IMR-90 (cell line): ENCODE data around the gene FAT2. TPM values are rescaled to one million over a fixed set of nuclear protein-coding genes. Genes with fewer than 3 reads are reported as not detected.

ENCODE experiments used
- ATAC-seq: fragments of 200-7000 bp; cut with Tn5 transposase; 2 replicates; pipeline ENCODE4 v1.9.1; 2020; ENCODE audit warnings: low read depth, mild to moderate bottlenecking, moderate library complexity
- BruUV-seq: library from RNA; stranded (reverse); fragments of 400-500 nt; replicated peaks from 2 replicates; lab custom pipeline; 2021; lab: Mats Ljungman, UMichigan
- CTCF ChIA-PET: fragments of 300-600 bp; formaldehyde crosslinking; extraction: SDS; loops from one replicate; lab custom pipeline; 2021; ENCODE audit warnings: antibody characterized with exemption; lab: Yijun Ruan, JAX
- POLR2A ChIA-PET: fragments of 300-600 bp; sonication (Branson Sonifier 250); formaldehyde crosslinking; loops from one replicate; lab custom pipeline; 2022; ENCODE audit warnings: antibody characterized with exemption; ENCODE audit not compliant: unreplicated experiment; lab: Charles Lee
- DNase-seq: peaks from one replicate; pipeline ENCODE4 v3.0.0; 2013
- H2AFZ ChIP-seq: replicated peaks from 2 replicates; pipeline ENCODE3; 2013; ENCODE audit warnings: low read length, mild to moderate bottlenecking; ENCODE audit not compliant: poor library complexity
- H2AK5ac ChIP-seq: 2 replicates; pipeline ENCODE4 v1.6.1; 2013; ENCODE audit warnings: low read depth, low read length, inconsistent platforms
- H2AK9ac ChIP-seq: replicated peaks from 2 replicates; pipeline ENCODE3; 2013; ENCODE audit warnings: mild to moderate bottlenecking, low read depth, low read length, moderate library complexity; ENCODE audit not compliant: poor library complexity
- H2BK120ac ChIP-seq: 2 replicates; pipeline ENCODE4 v1.6.1; 2013; ENCODE audit warnings: low read depth, low read length, inconsistent platforms
- H2BK15ac ChIP-seq: 3 replicates; pipeline ENCODE4 v1.6.1; 2013; ENCODE audit warnings: low read depth, low read length, inconsistent platforms
- H2BK20ac ChIP-seq: 2 replicates; pipeline ENCODE4 v1.6.1; 2013; ENCODE audit warnings: low read depth, mild to moderate bottlenecking, inconsistent platforms, low read length, moderate library complexity
- H2BK5ac ChIP-seq: 2 replicates; pipeline ENCODE4 v1.6.1; 2013; ENCODE audit warnings: mild to moderate bottlenecking, low read depth, low read length, inconsistent platforms; ENCODE audit not compliant: poor library complexity, severe bottlenecking
- H3K14ac ChIP-seq: replicated peaks from 2 replicates; pipeline ENCODE4 v1.6.1; 2013; ENCODE audit warnings: low read depth, low read length, inconsistent platforms
- H3K18ac ChIP-seq: 2 replicates; pipeline ENCODE4 v1.6.1; 2013; ENCODE audit warnings: low read depth, low read length, control low read depth
- H3K23ac ChIP-seq: 2 replicates; pipeline ENCODE4 v1.6.1; 2013; ENCODE audit warnings: low read depth, low read length, inconsistent platforms
- H3K27ac ChIP-seq: 2 replicates; pipeline ENCODE4 v1.5.1; 2013; ENCODE audit warnings: mild to moderate bottlenecking, control low read depth, low read length; ENCODE audit not compliant: insufficient read depth
- H3K27me3 ChIP-seq: 2 replicates; pipeline ENCODE4 v1.6.1; 2013; ENCODE audit warnings: low read length; ENCODE audit not compliant: control insufficient read depth, insufficient read depth
- H3K36me3 ChIP-seq: 2 replicates; pipeline ENCODE4 v1.6.1; 2013; ENCODE audit warnings: low read length, mixed read lengths; ENCODE audit not compliant: control insufficient read depth, insufficient read depth
- H3K4ac ChIP-seq: 2 replicates; pipeline ENCODE4 v1.6.1; 2013; ENCODE audit warnings: low read depth, low read length, inconsistent platforms
- H3K4me1 ChIP-seq: 2 replicates; pipeline ENCODE4 v1.6.1; 2013; ENCODE audit warnings: low read length, mixed read lengths; ENCODE audit not compliant: control insufficient read depth, insufficient read depth
- H3K4me2 ChIP-seq: 2 replicates; pipeline ENCODE4 v1.6.1; 2013; ENCODE audit warnings: low read depth, mild to moderate bottlenecking, control low read depth, low read length, moderate library complexity
- H3K4me3 ChIP-seq: 2 replicates; pipeline ENCODE4 v1.5.1; 2013; ENCODE audit warnings: low read depth, mild to moderate bottlenecking, control low read depth, low read length, moderate library complexity; ENCODE audit not compliant: insufficient read depth
- H3K56ac ChIP-seq: 2 replicates; pipeline ENCODE4 v1.6.1; 2013; ENCODE audit warnings: low read length, inconsistent platforms; ENCODE audit not compliant: insufficient read depth; ENCODE audit errors: extremely low read depth
- H3K79me1 ChIP-seq, 2 experiments: 2 replicates each; pipeline ENCODE4 v1.6.1; 2013; ENCODE audit warnings: low read length in 2 of 2, inconsistent platforms in 1 of 2, low read depth in 1 of 2
- H3K9ac ChIP-seq: 2 replicates; pipeline ENCODE4 v1.6.1; 2013; ENCODE audit warnings: low read depth, low read length, control low read depth
- H3K9me1 ChIP-seq: 2 replicates; pipeline ENCODE4 v1.6.1; 2013; ENCODE audit warnings: low read length, inconsistent platforms; ENCODE audit not compliant: insufficient read depth
- H3K9me3 ChIP-seq: 2 replicates; pipeline ENCODE4 v1.6.1; 2013; ENCODE audit warnings: low read length; ENCODE audit not compliant: control insufficient read depth, insufficient read depth
- H4K20me1 ChIP-seq: 2 replicates; pipeline ENCODE4 v1.6.1; 2013; ENCODE audit warnings: low read length, inconsistent platforms; ENCODE audit not compliant: insufficient read depth
- H4K5ac ChIP-seq: 2 replicates; pipeline ENCODE4 v1.6.1; 2013; ENCODE audit warnings: mild to moderate bottlenecking, low read depth, low read length, control low read depth
- H4K8ac ChIP-seq, 2 experiments: 2 replicates each; pipeline ENCODE4 v1.6.1; 2013; ENCODE audit warnings: low read depth in 2 of 2, low read length in 2 of 2, control low read depth in 1 of 2, inconsistent platforms in 1 of 2
- H4K91ac ChIP-seq: 2 replicates; pipeline ENCODE4 v1.6.1; 2013; ENCODE audit warnings: low read depth, low read length, inconsistent platforms; ENCODE audit not compliant: insufficient read depth
- BHLHE40 ChIP-seq: fragments of 150-350 bp; IDR thresholded peaks from 2 replicates; pipeline ENCODE4 v1.6.1; 2016; ENCODE audit warnings: mild to moderate bottlenecking, low read depth, low read length
- CEBPB ChIP-seq: IDR thresholded peaks from 2 replicates; pipeline ENCODE4 v1.6.1; 2012; ENCODE audit warnings: low read depth, low read length, improper control_type of control experiment
- CHD1 ChIP-seq: IDR thresholded peaks from 2 replicates; pipeline ENCODE4 v1.6.1; 2012; ENCODE audit warnings: low read depth, low read length, improper control_type of control experiment
- CTCF ChIP-seq: conservative IDR thresholded peaks from 2 replicates; pipeline ENCODE4 v1.5.1; 2012; ENCODE audit warnings: mild to moderate bottlenecking, low read depth, low read length, improper control_type of control experiment
- ELK1 ChIP-seq: fragments of 150-350 bp; IDR thresholded peaks from 2 replicates; pipeline ENCODE4 v1.6.1; 2016; ENCODE audit warnings: low read depth, mild to moderate bottlenecking, low read length, moderate library complexity, borderline replicate concordance
- MAFK ChIP-seq: IDR thresholded peaks from 2 replicates; pipeline ENCODE4 v1.6.1; 2012; ENCODE audit warnings: low read depth, low read length, improper control_type of control experiment
- MAZ ChIP-seq: IDR thresholded peaks from 2 replicates; pipeline ENCODE4 v1.6.1; 2012; ENCODE audit warnings: low read depth, mild to moderate bottlenecking, low read length, improper control_type of control experiment, moderate library complexity, borderline replicate concordance
- MXI1 ChIP-seq: IDR thresholded peaks from 2 replicates; pipeline ENCODE4 v1.6.1; 2012; ENCODE audit warnings: low read depth, mild to moderate bottlenecking, low read length, moderate library complexity, borderline replicate concordance
- NFE2L2 ChIP-seq: fragments of 150-350 bp; IDR thresholded peaks from 2 replicates; pipeline ENCODE4 v1.6.1; 2016; ENCODE audit warnings: low read depth, mild to moderate bottlenecking, low read length
- POLR2A ChIP-seq: IDR thresholded peaks from 2 replicates; pipeline ENCODE4 v1.6.1; 2012; ENCODE audit warnings: mild to moderate bottlenecking, low read depth, low read length
- RAD21 ChIP-seq: IDR thresholded peaks from 2 replicates; pipeline ENCODE4 v1.6.1; 2012; ENCODE audit warnings: low read length, improper control_type of control experiment
- RCOR1 ChIP-seq: IDR thresholded peaks from 2 replicates; pipeline ENCODE4 v1.6.1; 2012; ENCODE audit warnings: mild to moderate bottlenecking, low read length, improper control_type of control experiment; ENCODE audit not compliant: insufficient replicate concordance
- RFX5 ChIP-seq: IDR thresholded peaks from 2 replicates; pipeline ENCODE4 v1.8.0; 2012; ENCODE audit warnings: low read depth, mild to moderate bottlenecking, low read length, moderate library complexity
- SMC3 ChIP-seq: fragments of 150-350 bp; IDR thresholded peaks from 2 replicates; pipeline ENCODE4 v1.6.1; 2016; ENCODE audit warnings: low read depth, mild to moderate bottlenecking, antibody characterized with exemption, low read length, moderate library complexity
- USF2 ChIP-seq: fragments of 150-350 bp; IDR thresholded peaks from 2 replicates; pipeline ENCODE4 v1.6.1; 2017; ENCODE audit warnings: mild to moderate bottlenecking, antibody characterized with exemption, low read length, low read depth
- WGBS, 2 experiments: methylation state at CpG; one replicate each; pipeline versions ENCODE4 v1.1.5 to v1.1.7; 2013; ENCODE audit warnings: missing lambda C conversion rate in 2 of 2; ENCODE audit not compliant: insufficient read length in 1 of 2; ENCODE audit errors: extremely low coverage in 2 of 2; 5-methylcytosine and 5-hydroxymethylcytosine counted together
- dilution Hi-C: fragments of 300-500 bp; cut with HindIII; formaldehyde crosslinking; loops from one replicate; pipeline ENCODE4 v1.14.3; 2018; ENCODE audit warnings: low sequenced_read_pairs; ENCODE audit not compliant: unreplicated experiment
- in situ Hi-C: fragments of 300-500 bp; cut with MboI; formaldehyde crosslinking; loops from 3 replicates; pipeline ENCODE4 v1.14.3; 2019; ENCODE audit warnings: low sequenced_read_pairs, inconsistent platforms, mixed read lengths
- intact Hi-C: fragments of 100-400 bp; cut with micrococcal nuclease; formaldehyde crosslinking; loops from 2 replicates; pipeline ENCODE4 v1.10.0; 2022
- polyA plus RNA-seq, 3 experiments: library from polyadenylated mRNA; depleted of rRNA; stranded (reverse); fragments of >200 nt; gene quantifications; 2 replicates each; pipeline ENCODE4 v1.2.3, GENCODE V29; 2012; ENCODE audit warnings: low replicate concordance in 1 of 3
- total RNA-seq: library from RNA; depleted of rRNA; stranded (reverse); fragments of >200 nt; gene quantifications from 2 replicates; pipeline ENCODE4 v1.2.3, GENCODE V29; 2012

Gene FAT2
- total and polyA plus RNA-seq, 2 of the 4 experiments (the other 2 are of a cell fraction) = under 0.01 to 0.03 TPM

- no peak overlapping the region for H2AK9ac ChIP-seq
- ATAC-seq = no peak
These were observed 46.5 kb upstream of the FAT2 start for GRCh38 chr5:151637676-151638075.

More at GRCh38 chr5:151637676-151638075, 46.5 kb upstream of the FAT2 start:
- H4K8ac ChIP-seq = no peak overlapping the region
- H3K9me3 ChIP-seq = no peaks in the 10 kb centered on the region
- H2BK15ac ChIP-seq = no peak overlapping the region
- intact Hi-C loops (no loop called here), in situ Hi-C loops (no loop called here), dilution Hi-C loops (no loop called here)
- H3K4me1 ChIP-seq = no peaks in the 10 kb centered on the region
- H3K56ac ChIP-seq = no peak overlapping the region
- no peak overlapping the region for H2AFZ ChIP-seq
- H3K9ac ChIP-seq = no peak overlapping the region
- H4K5ac ChIP-seq = no peak overlapping the region
- H4K91ac ChIP-seq = no peak overlapping the region
- no peak overlapping the region for H3K4ac ChIP-seq
- H3K9me1 ChIP-seq = no peaks in the 10 kb centered on the region
- no peak overlapping the region for H2BK120ac ChIP-seq
- no peak for DNase-seq
- H3K79me1 ChIP-seq = no peaks in the 10 kb centered on the region
- H2BK20ac ChIP-seq = no peak overlapping the region
- H3K36me3 ChIP-seq = no peaks in the 10 kb centered on the region
- TF ChIP-seq MXI1 = no peak
- TF ChIP-seq RFX5 = no peak
- TF ChIP-seq RAD21 = no peak
- no peak for TF ChIP-seq CTCF
- TF ChIP-seq MAZ = no peak
- no peak for TF ChIP-seq POLR2A
- TF ChIP-seq SMC3 = no peak
- TF ChIP-seq RCOR1 = no peak
- TF ChIP-seq ELK1 = no peak
- no peak for TF ChIP-seq CEBPB
- no peak for TF ChIP-seq CHD1
- TF ChIP-seq BHLHE40 = no peak
- no peak for TF ChIP-seq USF2
- TF ChIP-seq MAFK = no peak
- no peak for TF ChIP-seq NFE2L2
- no peak overlapping the region for H2BK5ac ChIP-seq
- no peak overlapping the region for H3K27ac ChIP-seq
- 85% methylated on average over 3 of the region's 5 CpGs; no CpG with 5 or more reads in 1 of the 2 experiments for WGBS, 2 experiments
- no peaks in the 10 kb centered on the region for H4K20me1 ChIP-seq
- H3K23ac ChIP-seq = no peak overlapping the region
- no peak overlapping the region for H3K18ac ChIP-seq
- no peak overlapping the region for H3K4me3 ChIP-seq
- POLR2A ChIA-PET = no interaction called here
- BruUV-seq = no TSS peak
- H2AK5ac ChIP-seq = no peak overlapping the region
- no peak overlapping the region for H3K4me2 ChIP-seq
- CTCF ChIA-PET = no interaction called here
- H3K27me3 ChIP-seq = peaks cover 36% of the 10 kb centered on the region
- no peak overlapping the region for H3K14ac ChIP-seq
